Measurements from ENCODE around the gene ARSI.

Gene ARSI

DNA sequence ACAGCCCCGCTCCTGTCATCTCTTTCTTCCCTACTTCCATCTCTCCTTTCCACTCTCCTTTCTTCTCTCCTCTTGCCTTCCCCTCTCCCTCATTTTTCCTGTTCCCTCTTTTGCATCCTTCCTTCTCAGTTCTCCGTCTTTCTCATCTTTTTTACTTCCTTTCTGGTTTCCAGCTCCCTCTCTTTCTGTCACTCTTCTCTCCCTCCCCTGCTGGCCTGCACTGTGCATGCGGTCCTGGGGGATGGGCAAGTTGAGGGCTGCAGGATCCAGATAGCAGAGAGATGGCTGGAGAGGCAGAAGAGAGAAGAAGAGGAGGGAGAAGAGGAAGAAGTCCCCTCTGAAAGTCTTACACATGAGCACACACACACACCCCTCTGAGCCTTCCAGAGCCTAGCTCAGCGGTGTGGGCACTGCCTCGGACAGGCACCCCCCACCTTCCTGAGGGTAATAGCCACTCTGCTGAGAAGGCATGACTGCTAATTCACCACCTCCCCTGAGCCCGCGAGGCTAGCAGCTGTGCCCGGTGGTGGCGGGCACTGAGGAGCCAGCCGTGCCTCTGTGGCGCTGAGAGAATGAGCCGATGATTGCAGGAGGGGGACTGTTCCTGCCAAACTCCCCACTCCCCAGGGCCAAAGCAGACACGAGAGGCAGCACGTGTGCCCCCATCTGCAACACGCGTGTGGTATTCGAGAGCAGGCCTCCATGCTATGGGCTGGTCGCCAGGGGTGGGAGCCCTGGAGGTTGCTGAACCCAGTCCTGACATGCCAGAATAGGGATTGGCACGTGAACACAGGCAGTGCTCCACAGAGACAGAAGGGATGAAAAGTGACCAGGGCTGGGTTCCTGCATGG is 9.4 kb downstream of the ARSI start:
- no peak for DNase-seq (ENCODE audit: low read depth in 2 of 2)

DNA sequence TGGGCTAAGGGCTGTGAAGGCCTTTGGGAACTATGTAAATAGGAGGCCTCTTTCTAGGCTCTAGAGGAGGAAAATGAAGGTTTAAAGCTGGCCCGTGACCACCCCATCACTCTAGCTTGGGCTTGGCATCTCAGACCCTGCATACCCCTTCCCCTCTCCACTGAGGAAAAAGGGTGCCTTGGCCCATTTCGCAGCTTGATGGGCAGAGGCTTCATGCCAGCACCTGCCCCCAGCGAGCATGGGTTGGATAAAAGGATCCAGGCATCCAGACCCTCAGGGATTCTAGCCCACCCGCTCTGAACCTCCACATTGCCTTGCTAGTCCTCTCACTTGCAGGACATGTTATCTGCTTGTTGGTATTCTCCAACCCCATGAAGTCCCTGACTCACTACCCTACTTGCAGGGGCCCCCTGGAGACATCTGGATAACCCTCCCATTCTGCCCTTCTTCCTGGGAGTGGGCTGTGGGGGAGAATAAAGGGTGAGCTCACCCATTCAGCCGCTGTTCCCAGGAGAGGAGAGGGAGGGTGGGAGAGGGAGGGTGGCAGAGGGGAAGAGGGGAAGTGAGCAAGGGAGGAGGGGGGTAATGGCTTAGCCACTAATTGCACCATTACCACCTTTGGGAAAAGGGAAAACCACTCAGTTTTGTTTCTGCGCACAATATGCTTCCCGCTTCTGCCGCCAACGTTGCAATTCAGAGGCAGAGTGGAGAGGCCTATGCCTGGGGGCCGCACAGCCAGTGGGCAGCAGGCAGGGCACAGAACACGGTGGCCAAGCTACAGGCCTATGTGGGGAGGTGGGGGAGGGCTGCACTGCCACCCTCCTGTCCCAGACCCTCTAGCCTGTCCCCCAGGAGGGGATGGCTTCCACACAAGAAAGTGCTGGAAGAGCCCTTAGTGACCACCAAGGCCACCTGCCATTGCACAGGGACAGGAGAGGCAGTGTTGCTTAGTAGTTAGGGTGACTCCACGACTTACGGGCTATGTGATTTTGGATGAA is 11.0 kb downstream of the ARSI start:
- DNase-seq (ENCODE audit: low read depth in 2 of 2), result no peak

DNA sequence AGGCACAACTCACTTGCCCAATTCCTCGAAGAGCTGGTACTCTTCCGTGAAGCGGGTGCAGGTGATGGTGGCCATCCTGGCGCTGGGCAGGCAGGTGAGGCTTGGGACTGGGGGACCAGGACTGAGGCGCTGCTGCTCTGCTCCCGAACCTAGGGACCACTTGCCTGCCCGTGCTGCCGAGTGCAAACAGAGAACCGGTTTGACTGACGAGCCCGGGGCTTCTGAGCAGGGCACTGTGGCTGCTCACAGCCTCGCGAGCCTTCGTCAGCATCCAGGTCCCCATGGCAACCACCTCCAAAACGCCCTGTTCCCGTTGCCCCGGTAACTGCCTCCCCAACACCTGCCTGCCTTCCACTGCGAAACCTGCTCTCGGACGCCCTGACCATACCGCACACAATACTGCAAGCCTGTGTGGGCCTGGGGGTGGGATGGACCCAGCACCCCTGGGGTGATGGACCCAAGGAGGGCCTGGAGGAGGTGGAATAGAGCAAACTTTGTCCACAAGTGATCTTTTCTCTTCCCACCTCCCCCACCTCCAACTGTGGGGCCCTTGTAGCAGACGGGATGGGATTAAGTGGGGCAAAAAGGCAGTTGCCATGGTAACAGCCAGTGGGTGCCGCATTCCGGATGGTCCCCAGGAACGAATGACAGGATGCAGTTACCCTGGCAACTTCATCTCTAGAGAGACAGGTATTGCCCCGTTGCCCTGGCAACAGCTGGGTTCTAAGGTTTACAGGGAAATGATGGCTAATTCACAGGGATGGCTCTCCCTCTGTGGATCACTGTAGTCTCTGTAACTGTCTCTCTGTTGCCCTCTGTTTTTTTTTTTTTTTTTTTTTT is 12.9 kb downstream of the ARSI start, which contains the start of gene CAMK2A:
CAMK2A (minus strand) TSS at position 223 of the 840 bp plus-strand sequence; CDS start at position 75, 148 bp downstream.
- no peak for DNase-seq (ENCODE audit: low read depth in 2 of 2)

DNA sequence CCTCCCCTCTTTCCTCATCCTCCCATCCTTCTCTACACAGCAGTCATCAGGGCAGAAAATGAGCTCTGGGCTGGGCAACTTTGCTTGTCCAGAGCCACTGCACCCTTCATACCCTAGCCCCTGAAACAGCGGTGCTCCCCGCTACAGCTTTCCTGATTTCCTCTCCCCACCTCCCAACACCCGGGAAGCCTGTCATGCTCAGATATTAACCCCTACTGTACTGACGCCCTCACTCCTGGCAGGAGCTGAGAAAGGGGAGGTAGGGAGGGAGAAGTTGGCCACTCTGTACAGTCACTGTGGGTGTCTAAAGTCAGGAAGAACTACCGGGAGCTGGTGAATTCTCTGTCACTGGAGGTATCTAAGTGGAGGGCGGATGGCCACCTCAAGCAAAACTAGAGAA is 13.9 kb downstream of the ARSI start:
- no peak for DNase-seq (ENCODE audit: low read depth in 2 of 2)

DNA sequence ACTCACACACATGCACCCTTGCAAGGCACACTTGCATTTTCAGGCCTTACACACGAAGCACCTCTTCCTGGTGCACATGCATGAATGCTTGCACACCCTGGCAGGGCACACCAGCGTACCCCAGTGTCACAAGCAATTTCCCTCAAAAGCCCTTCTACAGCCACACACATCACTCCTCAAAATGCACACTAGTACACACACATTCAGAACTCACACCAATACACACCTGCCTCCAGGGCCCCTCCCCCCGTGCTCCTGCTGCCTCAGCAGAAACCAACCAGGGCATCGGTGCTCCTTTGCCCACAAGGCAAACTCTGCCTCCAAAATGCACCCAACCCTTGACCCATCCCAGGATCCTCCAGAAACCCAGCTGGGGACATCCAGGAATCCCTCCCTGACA is 14.3 kb downstream of the ARSI start:
- DNase-seq (ENCODE audit: low read depth in 2 of 2), result no peak

DNA sequence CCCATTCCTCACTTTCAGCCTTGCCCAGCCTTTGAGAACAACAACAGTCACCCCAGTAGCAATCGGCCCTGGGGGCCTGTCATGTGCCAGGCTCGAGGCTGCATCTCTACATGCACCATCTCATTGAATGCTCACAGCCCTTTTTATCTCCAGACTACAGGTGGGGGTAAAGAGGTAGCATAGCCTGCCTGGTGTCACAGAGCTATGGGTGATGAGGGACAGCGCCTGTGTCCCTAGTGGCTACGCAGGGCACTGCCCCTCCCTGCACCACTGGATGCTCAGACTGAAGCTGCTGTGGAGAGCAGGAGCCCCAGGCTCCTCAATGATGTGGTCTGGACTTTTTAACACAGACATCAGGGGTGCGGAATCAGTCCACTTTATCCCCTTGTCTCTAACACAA is 15.9 kb downstream of the ARSI start:
- no peak for DNase-seq (ENCODE audit: low read depth in 2 of 2)

DNA sequence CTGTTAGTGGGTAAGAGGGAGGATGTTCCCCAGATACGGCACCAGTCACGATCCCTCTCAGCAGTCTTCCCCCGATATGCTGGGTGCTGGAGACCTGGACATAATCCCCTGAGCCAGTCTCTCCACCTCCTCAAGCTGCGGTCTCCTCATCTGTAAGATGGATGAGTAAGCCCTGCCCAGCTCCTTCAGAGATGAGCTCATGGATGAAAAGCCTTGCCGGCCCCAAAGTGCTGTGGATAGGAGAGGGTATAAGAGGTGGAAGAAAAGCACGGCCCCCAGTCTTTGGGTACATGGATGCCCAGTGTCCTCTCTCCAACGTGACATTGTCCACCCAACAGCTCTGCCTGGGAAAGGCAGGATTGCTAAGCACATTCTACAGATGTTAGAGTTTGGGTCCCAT is 17.6 kb downstream of the ARSI start:
- DNase-seq (ENCODE audit: low read depth in 2 of 2), result no peak

DNA sequence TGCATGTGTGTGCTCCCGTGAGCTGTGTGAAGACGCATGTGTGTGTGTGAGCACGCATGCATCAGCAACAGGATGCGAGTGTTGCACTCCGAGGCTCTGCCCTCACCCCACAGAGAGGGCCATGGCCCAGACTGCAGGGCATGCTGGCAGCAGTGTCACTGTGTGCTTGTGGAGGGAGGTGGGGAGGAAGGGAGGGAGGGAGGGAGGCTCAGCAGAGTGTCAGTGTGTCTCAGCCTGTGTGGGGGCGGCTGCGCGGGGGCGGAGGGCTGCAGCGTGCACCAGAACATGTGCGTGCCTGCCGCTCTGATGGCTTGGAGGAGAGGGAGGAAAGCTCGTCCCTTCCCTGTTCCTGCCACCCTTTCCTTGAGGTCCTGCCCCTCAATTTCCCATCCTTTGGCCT is 18.4 kb downstream of the ARSI start:
- no peak for DNase-seq (ENCODE audit: low read depth in 2 of 2)

DNA sequence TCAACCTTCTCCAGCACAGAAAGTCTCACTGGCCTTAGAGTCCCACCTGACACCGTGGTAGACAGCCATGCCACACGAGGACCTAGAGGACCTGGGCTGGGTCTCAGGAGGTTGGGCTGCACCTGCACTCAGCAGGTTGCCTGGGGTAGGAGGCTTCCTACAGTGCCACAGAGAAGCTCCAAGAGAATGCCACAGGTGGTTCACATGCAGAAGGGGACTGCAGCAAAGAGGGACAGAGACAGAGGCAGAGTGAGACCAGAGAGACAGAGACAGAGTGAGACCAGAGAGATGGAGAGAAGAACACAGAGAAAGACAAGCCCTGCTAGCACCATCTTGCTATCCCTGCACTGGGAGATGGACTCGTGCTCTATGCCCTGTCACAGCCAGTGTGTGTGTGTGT is 18.8 kb downstream of the ARSI start:
- no peak for DNase-seq (ENCODE audit: low read depth in 2 of 2)

DNA sequence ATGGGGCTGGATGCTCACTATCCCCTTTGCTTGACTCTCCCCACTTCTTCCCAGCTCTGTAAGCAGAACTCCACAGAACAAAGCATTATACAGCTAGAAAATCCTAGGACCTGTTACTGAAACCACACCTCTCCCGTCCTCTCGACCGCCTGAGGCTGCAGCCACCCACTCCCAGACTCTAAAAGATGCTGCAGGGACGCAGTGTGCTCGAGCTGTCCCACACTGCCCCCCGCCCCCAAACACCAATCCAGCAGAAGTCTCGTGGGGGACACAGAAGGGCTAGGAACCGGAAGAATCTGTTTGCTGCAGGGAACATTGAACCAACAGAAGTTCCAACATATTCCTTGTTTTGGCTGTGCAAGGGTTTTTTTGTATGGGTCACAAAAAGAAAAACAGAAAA is 20.7 kb downstream of the ARSI start:
- DNase-seq (ENCODE audit: low read depth in 2 of 2), result no peak

DNA sequence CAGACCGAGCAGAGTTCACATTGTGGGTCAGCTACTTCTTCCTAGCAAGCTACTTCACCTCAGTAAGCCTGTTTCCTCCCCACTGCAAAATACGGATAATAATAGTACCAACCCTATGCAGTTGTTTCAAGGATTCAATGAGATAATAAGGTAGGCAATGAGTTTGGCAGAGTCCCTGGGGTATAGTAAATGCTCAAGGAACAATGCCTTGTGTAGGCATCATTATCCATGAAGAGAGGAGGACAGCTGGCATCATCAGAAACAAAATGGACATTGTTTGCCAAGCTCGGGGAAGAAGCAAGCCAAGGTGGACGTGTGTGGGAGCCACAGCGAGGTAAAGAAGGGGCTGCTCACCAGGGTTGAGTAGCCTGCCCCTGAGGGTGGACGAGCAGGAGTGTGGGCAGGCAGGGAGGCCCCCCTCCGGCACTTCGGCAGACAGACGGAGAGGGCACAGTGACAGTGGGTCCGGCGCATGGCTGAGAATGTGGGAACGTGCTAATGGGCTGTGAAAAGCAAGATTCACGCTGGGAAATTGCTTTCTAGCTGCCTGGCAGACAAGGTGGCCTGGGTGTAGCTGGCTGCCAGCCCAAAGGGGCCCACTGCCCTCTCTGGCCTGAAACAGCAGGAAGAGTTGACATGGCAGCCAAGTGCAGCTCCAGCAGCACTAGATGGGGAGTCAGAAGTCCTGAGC is 23.2 kb downstream of the ARSI start:
- DNase-seq (ENCODE audit: low read depth in 2 of 2), result no peak

DNA sequence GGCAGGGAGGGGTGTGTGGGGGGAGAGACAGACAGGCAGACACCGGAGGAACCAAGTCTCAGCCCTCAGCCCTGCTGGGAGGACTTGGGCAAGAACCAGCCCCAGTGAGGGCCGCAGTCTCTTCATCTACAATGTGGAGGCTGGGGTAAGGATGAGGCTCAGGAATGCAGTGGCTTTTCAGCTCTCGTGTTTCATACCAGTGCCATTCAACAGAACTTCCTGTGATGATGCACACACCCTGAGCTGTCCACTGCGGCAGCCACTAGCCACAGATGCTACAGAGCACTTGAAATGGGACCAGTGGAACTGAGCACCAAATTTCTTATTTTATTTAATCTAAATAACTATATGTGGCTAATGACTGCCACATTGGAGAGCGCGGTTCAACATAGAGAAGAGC is 23.8 kb downstream of the ARSI start:
- no peak for DNase-seq (ENCODE audit: low read depth in 2 of 2)

DNA sequence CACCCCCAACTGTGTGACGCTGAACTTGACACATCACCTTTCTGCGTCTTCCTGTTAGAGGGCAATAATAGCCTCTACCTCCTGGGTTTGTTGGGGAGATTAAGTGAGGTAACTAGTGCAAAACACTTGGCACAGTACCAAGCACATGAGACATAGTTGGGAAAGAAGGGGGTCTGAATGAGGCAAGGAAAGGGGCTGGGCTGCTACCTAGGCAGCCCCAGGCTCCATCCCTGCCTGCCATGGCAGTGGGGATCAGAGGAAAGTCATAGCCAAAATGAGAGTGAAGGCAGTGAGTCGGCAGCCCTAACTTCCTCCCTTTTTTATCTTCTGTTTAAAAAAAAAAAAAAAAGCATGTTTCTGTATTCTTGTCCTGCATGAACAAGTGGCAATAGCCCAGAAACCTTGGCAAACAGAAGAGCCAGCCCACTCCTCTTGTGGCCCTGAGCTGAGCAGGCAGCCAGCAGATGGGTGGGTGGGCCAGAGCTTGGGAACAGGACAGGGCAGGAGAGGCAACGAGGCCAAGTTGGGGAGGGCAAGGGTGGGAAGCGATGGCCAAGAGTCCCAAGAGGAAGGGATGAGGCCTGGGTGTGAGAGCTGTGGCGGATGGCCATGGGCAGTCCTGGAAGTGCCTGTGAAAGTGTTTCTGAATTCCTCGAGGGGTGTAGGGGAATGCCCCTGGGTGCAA is 24.5 kb downstream of the ARSI start:
- DNase-seq (ENCODE audit: low read depth in 2 of 2), result no peak

DNA sequence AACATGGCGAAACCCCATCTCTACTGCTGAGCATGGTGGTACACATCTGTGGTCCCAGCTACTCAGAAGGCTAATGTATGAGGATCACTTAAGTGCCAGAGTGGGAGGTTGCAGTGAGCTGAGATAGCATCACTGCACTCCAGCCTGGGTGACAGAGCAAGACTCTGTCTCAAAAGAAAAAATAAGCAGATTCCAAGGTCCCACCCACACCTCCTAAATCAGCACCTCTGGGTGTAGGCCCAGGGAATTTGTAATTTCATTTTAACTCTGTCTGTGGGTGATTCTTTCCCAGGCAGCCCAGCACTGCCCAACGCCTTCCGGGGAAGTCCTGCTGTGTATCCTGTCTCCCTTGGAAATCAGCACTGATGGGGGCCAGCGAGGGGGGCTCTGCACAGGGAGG is 25.7 kb downstream of the ARSI start:
- DNase-seq (ENCODE audit: low read depth in 2 of 2), result no peak

DNA sequence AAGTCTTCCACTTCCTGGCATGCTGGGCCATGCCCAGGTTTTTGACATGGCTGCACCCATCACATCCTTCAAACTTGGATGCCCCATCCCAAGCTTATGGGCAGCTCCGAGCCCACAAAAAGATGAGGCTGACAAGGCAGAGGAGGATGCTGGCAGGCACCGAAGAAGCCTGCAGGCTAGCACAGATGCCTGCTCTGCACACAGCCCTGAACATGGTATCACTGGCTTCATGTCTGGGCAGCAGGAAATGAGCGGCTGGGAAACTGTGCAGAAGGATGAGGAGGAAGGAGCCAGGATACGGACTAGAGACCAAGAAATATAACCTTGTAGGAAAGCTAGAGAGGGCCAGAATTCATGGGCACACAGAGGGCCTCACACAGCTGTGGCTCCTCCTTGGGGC is 27.9 kb downstream of the ARSI start:
- no peak for DNase-seq (ENCODE audit: low read depth in 2 of 2)

DNA sequence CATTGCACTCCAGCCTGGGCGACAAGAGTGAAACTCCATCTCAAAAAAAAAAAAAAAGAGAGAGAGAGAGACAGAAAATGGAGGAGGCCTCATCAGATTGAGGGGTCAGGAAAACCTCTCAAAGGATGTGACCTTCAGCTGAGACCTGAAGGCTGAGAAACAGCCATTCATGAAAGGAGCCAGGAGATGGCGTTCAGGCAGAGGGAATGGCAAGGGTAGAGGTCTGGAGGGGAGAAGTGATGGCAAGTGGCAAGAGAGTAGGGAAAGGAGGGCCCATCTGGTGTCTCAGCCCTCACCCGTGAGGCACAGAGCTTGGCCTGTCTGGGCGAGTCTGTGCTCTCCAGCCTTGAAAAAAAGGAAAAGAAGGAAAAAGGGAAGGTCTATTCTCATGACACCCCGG is 30.2 kb downstream of the ARSI start:
- DNase-seq (ENCODE audit: low read depth in 2 of 2), result no peak

DNA sequence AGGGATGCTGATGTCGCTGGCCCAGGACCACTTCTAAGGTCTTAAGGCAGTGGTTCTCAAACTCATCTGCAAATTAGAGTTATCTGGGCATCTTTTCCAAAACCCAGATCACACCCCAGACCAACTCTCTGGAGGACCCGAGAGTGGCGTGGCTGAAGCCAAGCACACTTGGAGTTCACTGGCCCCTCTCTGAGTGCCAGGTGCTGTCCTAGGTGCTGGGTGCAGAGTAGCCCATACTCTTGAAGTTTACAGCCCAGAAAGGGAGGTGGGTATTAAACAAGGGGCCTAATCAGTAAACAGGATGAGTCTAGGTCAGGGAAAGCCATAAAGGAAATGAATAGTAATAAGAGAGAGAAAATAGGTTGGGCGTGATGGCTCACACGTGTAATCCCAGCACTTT is 30.8 kb downstream of the ARSI start:
- DNase-seq (ENCODE audit: low read depth in 2 of 2), result no peak

DNA sequence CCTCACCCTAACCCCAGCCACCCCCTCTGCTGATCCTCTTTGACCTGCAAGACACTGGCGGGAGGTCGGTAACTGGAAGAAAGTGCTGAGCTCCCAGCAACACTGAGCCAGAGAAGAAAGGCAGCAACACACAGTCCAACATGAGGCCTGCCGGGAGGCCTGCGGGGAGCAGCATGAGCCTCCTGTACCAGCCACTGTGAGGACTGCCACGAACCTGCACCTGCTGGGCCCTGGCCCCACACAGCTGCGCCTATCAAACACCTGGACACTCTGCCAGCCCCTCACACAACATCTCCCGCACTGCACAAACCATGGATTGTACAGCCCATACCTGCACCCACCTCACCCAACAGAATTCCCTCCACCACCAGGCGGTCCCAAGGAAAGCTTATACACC is 31.4 kb downstream of the ARSI start:
- DNase-seq (ENCODE audit: low read depth in 2 of 2), result no peak

DNA sequence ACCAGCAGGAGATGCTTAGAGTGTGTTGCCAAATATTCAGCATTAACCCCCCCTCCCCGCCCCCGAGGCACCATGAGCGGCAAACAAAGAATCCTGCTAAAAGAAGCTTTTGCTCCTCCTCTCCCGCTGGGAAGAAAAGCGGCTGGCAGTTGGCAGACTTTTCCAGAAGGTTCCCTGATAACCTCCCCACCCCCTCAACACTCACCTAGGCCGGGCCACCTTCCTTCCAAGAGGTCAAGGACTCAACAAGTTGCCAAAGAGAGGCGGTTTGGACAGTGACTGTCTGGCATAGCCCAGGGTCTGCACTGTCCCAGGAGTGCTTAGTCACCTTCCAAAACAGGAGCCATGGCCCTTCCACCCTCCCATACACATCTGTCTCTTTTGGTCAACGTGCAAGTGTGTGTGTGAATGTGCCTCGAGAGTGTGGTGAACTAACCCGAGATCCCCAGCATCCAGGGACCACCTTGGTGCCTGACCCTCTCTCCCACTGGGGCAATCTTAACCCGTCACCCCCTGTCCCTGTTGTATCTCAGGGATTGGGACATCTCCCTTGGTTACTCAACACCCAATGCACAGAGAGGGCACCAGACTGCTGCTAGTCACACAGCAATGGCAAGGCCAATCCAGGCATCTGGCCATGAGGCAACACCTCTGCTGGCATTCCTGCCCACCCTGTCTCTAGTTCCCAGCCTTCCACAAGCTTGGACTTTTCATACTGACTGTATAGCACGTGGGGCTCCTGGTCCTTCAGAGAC is 32.0 kb downstream of the ARSI start:
- no peak for DNase-seq (ENCODE audit: low read depth in 2 of 2)

DNA sequence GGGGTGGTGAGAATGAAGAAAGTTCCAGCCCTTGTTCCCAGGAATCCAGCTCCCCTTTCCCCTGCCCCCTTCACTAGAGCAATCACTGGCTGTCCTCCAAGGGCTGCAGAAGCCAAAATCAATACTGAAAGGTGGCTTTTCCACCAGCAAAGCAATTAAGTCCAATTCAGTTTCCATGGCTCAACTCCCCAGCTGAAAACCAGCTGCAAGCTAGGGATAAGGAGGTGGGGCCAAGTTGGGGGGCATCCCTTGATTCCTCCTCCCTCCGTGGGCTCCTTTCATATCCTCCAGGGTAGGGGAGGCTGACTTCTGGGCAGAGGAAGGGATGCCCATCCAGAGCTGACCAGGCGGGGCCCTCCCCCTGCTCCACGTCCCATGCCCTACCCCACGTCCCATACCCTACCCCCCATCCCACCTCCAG is 35.8 kb downstream of the ARSI start:
- no peak for DNase-seq (ENCODE audit: low read depth in 2 of 2)

All from stimulated activated CD4-positive, alpha-beta T cell treated with anti-CD3 and anti-CD28 coated beads, Interleukin-12 subunit alpha, Interleukin-12 subunit beta, amount 100 ng/mL, for 24 hours (primary cell).